GM23338 (cell line): Measurements from ENCODE around the gene SELENOT. TPM values are rescaled to one million over a fixed set of nuclear protein-coding genes. Genes with fewer than 3 reads are reported as not detected.

Experiments
- ATAC-seq: fragments of 200-7000 bp; cut with Tn5 transposase; 3 replicates; pipeline ENCODE4 v1.9.1; 2020
- DNase-seq: peaks from one replicate; pipeline ENCODE4 v3.0.0-alpha.2; 2015; ENCODE audit warnings: low spot score
- H2AFZ ChIP-seq: fragments of 200-600 bp; sonication (generic); 2 replicates; pipeline ENCODE4 v1.8.0; 2016; ENCODE audit warnings: antibody characterized with exemption, mild to moderate bottlenecking, moderate library complexity
- H3F3A ChIP-seq: fragments of 200-600 bp; sonication (generic); replicated peaks from 2 replicates; pipeline ENCODE4 v1.8.0; 2017; ENCODE audit warnings: antibody characterized with exemption, mixed run types, low read depth
- H3K27ac ChIP-seq: fragments of 200-600 bp; sonication (generic); 2 replicates; pipeline ENCODE4 v1.6.1; 2016; ENCODE audit warnings: low read depth
- H3K27me3 ChIP-seq: fragments of 200-600 bp; sonication (generic); 2 replicates; pipeline ENCODE4 v1.8.0; 2016; ENCODE audit warnings: mild to moderate bottlenecking, mixed run types, moderate library complexity; ENCODE audit not compliant: insufficient read depth
- H3K36me3 ChIP-seq: fragments of 200-600 bp; sonication (generic); 2 replicates; pipeline ENCODE4 v1.8.0; 2016; ENCODE audit warnings: mild to moderate bottlenecking; ENCODE audit not compliant: insufficient read depth
- H3K4me1 ChIP-seq: fragments of 200-600 bp; sonication (generic); 2 replicates; pipeline ENCODE4 v1.8.0; 2016; ENCODE audit warnings: mild to moderate bottlenecking, moderate library complexity; ENCODE audit not compliant: insufficient read depth
- H3K4me2 ChIP-seq: fragments of 200-600 bp; sonication (generic); 2 replicates; pipeline ENCODE4 v1.7.1; 2017; ENCODE audit warnings: mixed run types
- H3K4me3 ChIP-seq: fragments of 200-600 bp; sonication (generic); 2 replicates; pipeline ENCODE4 v1.6.1; 2016; ENCODE audit warnings: mixed run types
- H3K79me2 ChIP-seq: fragments of 200-600 bp; sonication (generic); replicated peaks from 2 replicates; pipeline ENCODE4 v1.8.0; 2017; ENCODE audit warnings: mild to moderate bottlenecking; ENCODE audit not compliant: insufficient read depth
- H3K9me2 ChIP-seq: fragments of 200-600 bp; sonication (generic); 2 replicates; pipeline ENCODE4 v1.8.0; 2017; ENCODE audit not compliant: insufficient read depth
- H4K20me1 ChIP-seq: fragments of 200-600 bp; sonication (generic); replicated peaks from 2 replicates; pipeline ENCODE4 v1.8.0; 2017; ENCODE audit warnings: mild to moderate bottlenecking; ENCODE audit not compliant: insufficient read depth
- H3K27ac Mint-ChIP-seq: 2 replicates; pipeline ENCODE4 v1.8.0; 2020; ENCODE audit warnings: inconsistent platforms, mild to moderate bottlenecking, moderate library complexity, mixed read lengths
- H3K27me3 Mint-ChIP-seq: 3 replicates; pipeline ENCODE4 v1.8.0; 2022; ENCODE audit warnings: low read depth, mild to moderate bottlenecking, moderate library complexity, mixed read lengths, inconsistent platforms; ENCODE audit not compliant: insufficient read depth, poor library complexity
- H3K36me3 Mint-ChIP-seq: 3 replicates; pipeline ENCODE4 v1.8.0; 2021; ENCODE audit warnings: low read depth, mild to moderate bottlenecking, inconsistent platforms, moderate library complexity, mixed read lengths
- H3K4me1 Mint-ChIP-seq: 3 replicates; pipeline ENCODE4 v1.8.0; 2020; ENCODE audit warnings: mild to moderate bottlenecking, inconsistent platforms, mixed read lengths
- H3K4me3 Mint-ChIP-seq: 3 replicates; pipeline ENCODE4 v1.8.0; 2021; ENCODE audit warnings: moderate library complexity, mild to moderate bottlenecking, inconsistent platforms, mixed read lengths
- H3K9me3 Mint-ChIP-seq: 3 replicates; pipeline ENCODE4 v1.8.0; 2020; ENCODE audit warnings: moderate library complexity, mild to moderate bottlenecking, inconsistent platforms, mixed read lengths
- CREB1 ChIP-seq: fragments of 250-450 bp; sonication (Bioruptor Pico); IDR thresholded peaks from 2 replicates; pipeline ENCODE4 v1.5.0; 2020; ENCODE audit warnings: low read depth, mild to moderate bottlenecking, moderate library complexity
- CTCF ChIP-seq, 2 experiments: fragments of 200-600 bp in 1 of 2; sonication (generic) in 1 of 2; conservative IDR thresholded peaks; 2 replicates each; pipeline versions ENCODE4 v1.5.1 to v1.6.1; 2016 to 2017; ENCODE audit warnings: antibody characterized with exemption in 2 of 2, low read depth in 2 of 2, mild to moderate bottlenecking in 2 of 2, moderate library complexity in 1 of 2
- EZH2 ChIP-seq: fragments of 200-600 bp; sonication (generic); IDR thresholded peaks from one replicate; pipeline ENCODE4 v1.8.0; 2017; ENCODE audit warnings: antibody characterized with exemption, mild to moderate bottlenecking, low read depth; ENCODE audit not compliant: unreplicated experiment
- EZH2phosphoT487 ChIP-seq: fragments of 200-600 bp; sonication (generic); IDR thresholded peaks from one replicate; pipeline ENCODE4 v1.8.1; 2018; ENCODE audit warnings: antibody characterized with exemption; ENCODE audit not compliant: unreplicated experiment
- JUNB ChIP-seq: IDR thresholded peaks from one replicate; pipeline ENCODE4 v1.6.1; 2016; ENCODE audit warnings: antibody characterized with exemption; ENCODE audit not compliant: unreplicated experiment
- NANOG ChIP-seq: IDR thresholded peaks from 2 replicates; pipeline ENCODE4 v1.6.1; 2016; ENCODE audit warnings: antibody characterized with exemption, borderline replicate concordance
- REST ChIP-seq: IDR thresholded peaks from one replicate; pipeline ENCODE4 v1.6.1; 2018; ENCODE audit warnings: antibody characterized with exemption; ENCODE audit not compliant: unreplicated experiment
- STAT1 ChIP-seq: IDR thresholded peaks from one replicate; pipeline ENCODE4 v1.6.1; 2016; ENCODE audit warnings: antibody characterized with exemption; ENCODE audit not compliant: unreplicated experiment
- ZNF114 ChIP-seq: fragments of 250-450 bp; sonication (Bioruptor Pico); IDR thresholded peaks from 2 replicates; pipeline ENCODE4 v1.5.0; 2020; ENCODE audit warnings: mild to moderate bottlenecking, moderate library complexity
- ZNF331 ChIP-seq: fragments of 250-450 bp; sonication (Bioruptor Pico); IDR thresholded peaks from 2 replicates; pipeline ENCODE4 v1.5.0; 2020; ENCODE audit warnings: low read depth, mild to moderate bottlenecking, moderate library complexity
- ZNF462 ChIP-seq: fragments of 250-450 bp; sonication (Bioruptor Pico); IDR thresholded peaks from 2 replicates; pipeline ENCODE4 v1.5.0; 2020; ENCODE audit warnings: mild to moderate bottlenecking, moderate library complexity
- polyA plus RNA-seq: library from polyadenylated mRNA; unstranded; fragments of >200 nt; fragmentation: Nextera tagmentation; extraction: Ambion mirVana; gene quantifications from 2 replicates; pipeline ENCODE4 v1.2.1, GENCODE V29; 2016
- total RNA-seq: library from RNA; depleted of rRNA; stranded (reverse); fragments of >200 nt; shearing (Covaris generic); gene quantifications from 2 replicates; pipeline ENCODE4 v1.2.3, GENCODE V29; 2014

The SELENOT gene
- total and polyA plus RNA-seq, 2 experiments from 2014 or later = 56.1 to 61.3 TPM

GRCh38 chr3:150666167-150666566, 63.0 kb downstream of the SELENOT start (continued):
- no peak for TF ChIP-seq REST
- TF ChIP-seq NANOG = no peak
- no peak for TF ChIP-seq EZH2phosphoT487
- TF ChIP-seq ZNF331 = no peak
- no peak for TF ChIP-seq STAT1
- no peak for TF ChIP-seq CTCF (conservative IDR thresholded peaks at IDR 0.05; ENCODE audit: low read depth in 2 of 2)
- no peak for TF ChIP-seq CREB1 (CRISPR knock-in tag)
- no peak for TF ChIP-seq ZNF114 (CRISPR knock-in tag)
- no peak for TF ChIP-seq JUNB

GRCh38 chr3:150673966-150674365, 70.8 kb downstream of the SELENOT start:
- Histone ChIP-seq H4K20me1 (no peaks in the 10 kb centered on the region), H3K9me2 (no peaks in the 10 kb centered on the region), H2AFZ (no peak overlapping the region), H3K4me1 (no peaks in the 10 kb centered on the region), H3K36me3 (peaks cover 8% of the 10 kb centered on the region; the same call in 1 of the 2 replicates), H3K4me2 (no peak overlapping the region), H3F3A (no peaks in the 10 kb centered on the region), H3K27me3 (no peaks in the 10 kb centered on the region), H3K27ac (no peak overlapping the region), H3K4me3 (no peak overlapping the region), H3K79me2 (no peaks in the 10 kb centered on the region)
- no peak for ATAC-seq
- H3K36me3 Mint-ChIP-seq = peaks cover 12% of the 10 kb centered on the region
- H3K9me3 Mint-ChIP-seq = peaks cover 15% of the 10 kb centered on the region
- DNase-seq = no peak
- no peaks in the 10 kb centered on the region for H3K4me1 Mint-ChIP-seq
- no peak overlapping the region for H3K4me3 Mint-ChIP-seq
- H3K27me3 Mint-ChIP-seq = peaks cover 2% of the 10 kb centered on the region
- no peak overlapping the region for H3K27ac Mint-ChIP-seq
- TF ChIP-seq STAT1 (no peak), CTCF (conservative IDR thresholded peaks at IDR 0.05; ENCODE audit: low read depth in 2 of 2) (no peak), EZH2 (no peak), ZNF462 (CRISPR knock-in tag) (no peak)
